ENCODE results near the gene ATP9B. TPM values are rescaled to one million over a fixed set of nuclear protein-coding genes. Genes with fewer than 3 reads are reported as not detected.
"Not testable (repeated sequence)": the region's sequence is repeated elsewhere in the genome, so short reads cannot be mapped to it uniquely, and the experiment has no call there.

The ATP9B gene
- polyA plus RNA-seq, 3 donors: 7.2 to 20.3 (median 14.0) TPM

GRCh38 chr18:79167526-79168190 lies 98.5 kb downstream of the ATP9B start:
- Mint-ChIP-seq H3K9me3 (peaks cover 0 to 5% (median 0%) of the 10 kb centered on the region in 7 donors), H3K27me3 (ENCODE audit: low read depth in 3 of 3) (no peaks in the 10 kb centered on the region), H3K27ac (peak overlapping the region in 1 of 7 donors; percentile 30), H3K36me3 (peaks cover 37 to 52% of the 10 kb centered on the region in 2 donors), H3K4me1 (peaks cover 12% of the 10 kb centered on the region), H3K4me3 (no peak overlapping the region)
- Histone ChIP-seq H2AFZ (ENCODE audit: insufficient read depth, low read depth, low read length, poor library complexity, severe bottlenecking) (no peak overlapping the region), H3K4me2 (replicated peaks; ENCODE audit: extremely low read depth, low read length, poor library complexity, severe bottlenecking) (no peak overlapping the region), H3K9me3 (replicated peaks in 1 of 2; ENCODE audit: control insufficient read depth in 1 of 2, insufficient read depth in 1 of 2, low read length in 2 of 2) (no peaks in the 10 kb centered on the region), H3K27me3 (ENCODE audit: control insufficient read depth in 2 of 2, insufficient read depth in 2 of 2, low read length in 2 of 2) (no peaks in the 10 kb centered on the region), H3K27ac (ENCODE audit: low read depth in 1 of 2, low read length in 2 of 2) (no peak overlapping the region), H3K9ac (ENCODE audit: insufficient read depth, low read length, poor library complexity, severe bottlenecking) (no peak overlapping the region), H3K36me3 (replicated peaks in 1 of 2; ENCODE audit: control insufficient read depth in 1 of 2, insufficient read depth in 2 of 2, low read length in 2 of 2) (peaks cover 18 to 26% of the 10 kb centered on the region in 2 donors), H3K79me2 (ENCODE audit: insufficient read depth, low read length) (no peaks in the 10 kb centered on the region), H4K20me1 (ENCODE audit: insufficient read depth, low read length) (no peaks in the 10 kb centered on the region), H3K4me1 (ENCODE audit: control insufficient read depth in 1 of 2, insufficient read depth in 2 of 2, low read length in 2 of 2) (peaks cover 0 to 4% of the 10 kb centered on the region in 2 donors), H3K4me3 (replicated peaks in 1 of 3; ENCODE audit: low read depth in 2 of 3, low read length in 3 of 3) (no peak overlapping the region)
- no peak for DNase-seq
- no peak for TF ChIP-seq CTCF (IDR thresholded peaks at IDR 0.05)
- intact Hi-C loops (cut with micrococcal nuclease): no loop called here
- WGBS (ENCODE audit: insufficient coverage): 98% methylated on average over 13 of the region's 18 CpGs

- Histone ChIP-seq H3K36me3 (replicated peaks in 1 of 2; ENCODE audit: control insufficient read depth in 1 of 2, insufficient read depth in 2 of 2, low read length in 2 of 2) (peaks cover 18 to 39% of the 10 kb centered on the region in 2 donors), H3K4me3 (replicated peaks in 1 of 3; ENCODE audit: low read depth in 2 of 3, low read length in 3 of 3) (no peak overlapping the region), H3K27me3 (ENCODE audit: control insufficient read depth in 2 of 2, insufficient read depth in 2 of 2, low read length in 2 of 2) (no peaks in the 10 kb centered on the region), H4K20me1 (ENCODE audit: insufficient read depth, low read length) (no peaks in the 10 kb centered on the region), H3K4me2 (replicated peaks; ENCODE audit: extremely low read depth, low read length, poor library complexity, severe bottlenecking) (no peak overlapping the region), H2AFZ (ENCODE audit: insufficient read depth, low read depth, low read length, poor library complexity, severe bottlenecking) (no peak overlapping the region), H3K9me3 (replicated peaks in 1 of 2; ENCODE audit: control insufficient read depth in 1 of 2, insufficient read depth in 1 of 2, low read length in 2 of 2) (no peaks in the 10 kb centered on the region), H3K4me1 (ENCODE audit: control insufficient read depth in 1 of 2, insufficient read depth in 2 of 2, low read length in 2 of 2) (peaks cover 0 to 4% of the 10 kb centered on the region in 2 donors), H3K79me2 (ENCODE audit: insufficient read depth, low read length) (no peaks in the 10 kb centered on the region), H3K9ac (ENCODE audit: insufficient read depth, low read length, poor library complexity, severe bottlenecking) (no peak overlapping the region), H3K27ac (ENCODE audit: low read depth in 1 of 2, low read length in 2 of 2) (peak overlapping the region in 1 of 2 donors; percentile 7)
- no peak overlapping the region for H3K4me3 Mint-ChIP-seq
- intact Hi-C loops (cut with micrococcal nuclease): no loop called here
- WGBS (ENCODE audit: insufficient coverage): 87% methylated on average over 7 of the region's 8 CpGs
- H3K27ac Mint-ChIP-seq: peak overlapping the region in 2 of 7 donors; percentile 22 to 61
- H3K27me3 Mint-ChIP-seq (ENCODE audit: low read depth in 3 of 3): no peaks in the 10 kb centered on the region
- TF ChIP-seq CTCF (IDR thresholded peaks at IDR 0.05): no peak
- DNase-seq: peak in 1 of 3 donors; percentile 4
- H3K4me1 Mint-ChIP-seq: peaks cover 12% of the 10 kb centered on the region
- peaks cover 0 to 5% (median 0%) of the 10 kb centered on the region in 7 donors for H3K9me3 Mint-ChIP-seq
- H3K36me3 Mint-ChIP-seq: peaks cover 45 to 64% of the 10 kb centered on the region in 2 donors
These were observed 100.9 kb downstream of the ATP9B start for GRCh38 chr18:79169958-79170555.

- Mint-ChIP-seq H3K36me3 (peaks cover 35 to 55% of the 10 kb centered on the region in 2 donors), H3K4me1 (peaks cover 12% of the 10 kb centered on the region)
- H4K20me1 ChIP-seq (ENCODE audit: insufficient read depth, low read length); H3K9ac ChIP-seq (ENCODE audit: insufficient read depth, low read length, poor library complexity, severe bottlenecking); H3K27me3 Mint-ChIP-seq (ENCODE audit: low read depth in 3 of 3); H3K4me3 ChIP-seq (replicated peaks in 1 of 3; ENCODE audit: low read depth in 2 of 3, low read length in 3 of 3); intact Hi-C loops (cut with micrococcal nuclease); H3K4me2 ChIP-seq (replicated peaks; ENCODE audit: extremely low read depth, low read length, poor library complexity, severe bottlenecking); DNase-seq; H3K27ac Mint-ChIP-seq; H3K4me3 Mint-ChIP-seq; H3K9me3 ChIP-seq (replicated peaks in 1 of 2; ENCODE audit: control insufficient read depth in 1 of 2, insufficient read depth in 1 of 2, low read length in 2 of 2); H3K27ac ChIP-seq (ENCODE audit: low read depth in 1 of 2, low read length in 2 of 2); H3K79me2 ChIP-seq (ENCODE audit: insufficient read depth, low read length); H3K9me3 Mint-ChIP-seq; H3K4me1 ChIP-seq (ENCODE audit: control insufficient read depth in 1 of 2, insufficient read depth in 2 of 2, low read length in 2 of 2); H2AFZ ChIP-seq (ENCODE audit: insufficient read depth, low read depth, low read length, poor library complexity, severe bottlenecking); H3K27me3 ChIP-seq (ENCODE audit: control insufficient read depth in 2 of 2, insufficient read depth in 2 of 2, low read length in 2 of 2): not testable (repeated sequence)
- peaks cover 10 to 39% of the 10 kb centered on the region in 2 donors for H3K36me3 ChIP-seq (replicated peaks in 1 of 2; ENCODE audit: control insufficient read depth in 1 of 2, insufficient read depth in 2 of 2, low read length in 2 of 2)
- 99% methylated on average over 9 of the region's 27 CpGs for WGBS (ENCODE audit: insufficient coverage)
These were observed 103.1 kb downstream of the ATP9B start for GRCh38 chr18:79172331-79172730.

Data from CD14-positive monocyte (primary cell).